Measurements from ENCODE around the gene MYO16.
"Not testable (repeated sequence)": the region's sequence is repeated elsewhere in the genome, so short reads cannot be mapped to it uniquely, and the experiment has no call there.

MYO16 gene

GRCh38 chr13:109072505-109072904 lies 443.1 kb downstream of the MYO16 start:
- Histone ChIP-seq H3K27me3 (ENCODE audit: insufficient read depth, low read length) (no peaks in the 10 kb centered on the region), H3K36me3 (ENCODE audit: insufficient read depth, low read length) (no peaks in the 10 kb centered on the region), H3K4me3 (ENCODE audit: low read length) (no peak overlapping the region), H3K4me1 (ENCODE audit: insufficient read depth, low read length) (no peaks in the 10 kb centered on the region), H3K9me3 (ENCODE audit: insufficient read depth, low read depth, low read length) (no peaks in the 10 kb centered on the region), H3K27ac (ENCODE audit: low read depth, low read length) (no peak overlapping the region), H3K9ac (ENCODE audit: low read depth, low read length) (no peak overlapping the region)
- WGBS, result 98% methylated on average over 2 of the region's 3 CpGs

- Histone ChIP-seq H3K4me1 (ENCODE audit: insufficient read depth, low read length) (no peaks in the 10 kb centered on the region), H3K4me3 (ENCODE audit: low read length) (no peak overlapping the region), H3K9me3 (ENCODE audit: insufficient read depth, low read depth, low read length) (no peaks in the 10 kb centered on the region), H3K27ac (ENCODE audit: low read depth, low read length) (no peak overlapping the region), H3K36me3 (ENCODE audit: insufficient read depth, low read length) (no peaks in the 10 kb centered on the region), H3K27me3 (ENCODE audit: insufficient read depth, low read length) (no peaks in the 10 kb centered on the region), H3K9ac (ENCODE audit: low read depth, low read length) (no peak overlapping the region)
- 78% methylated on average over 6 of the region's 6 CpGs for WGBS
Measured at GRCh38 chr13:109074436-109074835, 445.0 kb downstream of the MYO16 start.

- no peaks in the 10 kb centered on the region for H3K4me1 ChIP-seq (ENCODE audit: insufficient read depth, low read length)
- no peaks in the 10 kb centered on the region for H3K9me3 ChIP-seq (ENCODE audit: insufficient read depth, low read depth, low read length)
- 95% methylated on average over 1 of the region's 3 CpGs for WGBS
Measured at GRCh38 chr13:109074853-109075252, 445.4 kb downstream of the MYO16 start.

GRCh38 chr13:109087916-109088623 lies 458.7 kb downstream of the MYO16 start:
- H3K9ac ChIP-seq (ENCODE audit: low read depth, low read length), result no peak overlapping the region
- 90% methylated on average over 10 of the region's 10 CpGs for WGBS
- no peak overlapping the region for H3K4me3 ChIP-seq (ENCODE audit: low read length)
- H3K27me3 ChIP-seq (ENCODE audit: insufficient read depth, low read length), result no peaks in the 10 kb centered on the region
- H3K9me3 ChIP-seq (ENCODE audit: insufficient read depth, low read depth, low read length), result 0 out of 2 replicates have a peak, but pooled peaks cover 3% of the 10 kb centered on the region
- H3K36me3 ChIP-seq (ENCODE audit: insufficient read depth, low read length), result no peaks in the 10 kb centered on the region
- H3K27ac ChIP-seq (ENCODE audit: low read depth, low read length), result no peak overlapping the region
- H3K4me1 ChIP-seq (ENCODE audit: insufficient read depth, low read length), result no peaks in the 10 kb centered on the region

More at GRCh38 chr13:109074853-109075252, 445.4 kb downstream of the MYO16 start:
- no peak overlapping the region for H3K9ac ChIP-seq (ENCODE audit: low read depth, low read length)
- no peak overlapping the region for H3K4me3 ChIP-seq (ENCODE audit: low read length)
- no peaks in the 10 kb centered on the region for H3K36me3 ChIP-seq (ENCODE audit: insufficient read depth, low read length)
- no peaks in the 10 kb centered on the region for H3K27me3 ChIP-seq (ENCODE audit: insufficient read depth, low read length)
- no peak overlapping the region for H3K27ac ChIP-seq (ENCODE audit: low read depth, low read length)

- Histone ChIP-seq H3K4me1 (ENCODE audit: insufficient read depth, low read length) (no peaks in the 10 kb centered on the region), H3K36me3 (ENCODE audit: insufficient read depth, low read length) (no peaks in the 10 kb centered on the region), H3K4me3 (ENCODE audit: low read length) (no peak overlapping the region), H3K9ac (ENCODE audit: low read depth, low read length) (no peak overlapping the region), H3K27me3 (ENCODE audit: insufficient read depth, low read length) (no peaks in the 10 kb centered on the region), H3K9me3 (ENCODE audit: insufficient read depth, low read depth, low read length) (0 out of 2 replicates have a peak, but pooled peaks cover 3% of the 10 kb centered on the region), H3K27ac (ENCODE audit: low read depth, low read length) (no peak overlapping the region)
- WGBS, result 95% methylated on average over 22 of the region's 22 CpGs
Measured at GRCh38 chr13:109088624-109088917, 459.2 kb downstream of the MYO16 start.

GRCh38 chr13:109090796-109091195 lies 461.4 kb downstream of the MYO16 start:
- no peak overlapping the region for H3K9ac ChIP-seq (ENCODE audit: low read depth, low read length)
- H3K27ac ChIP-seq (ENCODE audit: low read depth, low read length), result no peak overlapping the region
- no peaks in the 10 kb centered on the region for H3K4me1 ChIP-seq (ENCODE audit: insufficient read depth, low read length)
- 84% methylated on average over 5 of the region's 5 CpGs for WGBS
- H3K27me3 ChIP-seq (ENCODE audit: insufficient read depth, low read length), result no peaks in the 10 kb centered on the region
- 0 out of 2 replicates have a peak, but pooled peaks cover 3% of the 10 kb centered on the region for H3K9me3 ChIP-seq (ENCODE audit: insufficient read depth, low read depth, low read length)
- no peaks in the 10 kb centered on the region for H3K36me3 ChIP-seq (ENCODE audit: insufficient read depth, low read length)
- no peak overlapping the region for H3K4me3 ChIP-seq (ENCODE audit: low read length)

GRCh38 chr13:109091249-109091648 lies 461.8 kb downstream of the MYO16 start:
- no peaks in the 10 kb centered on the region for H3K36me3 ChIP-seq (ENCODE audit: insufficient read depth, low read length)
- H3K27me3 ChIP-seq (ENCODE audit: insufficient read depth, low read length), result no peaks in the 10 kb centered on the region
- no peak overlapping the region for H3K9ac ChIP-seq (ENCODE audit: low read depth, low read length)
- no peak overlapping the region for H3K4me3 ChIP-seq (ENCODE audit: low read length)
- WGBS, result 96% methylated on average over 7 of the region's 7 CpGs
- no peaks in the 10 kb centered on the region for H3K4me1 ChIP-seq (ENCODE audit: insufficient read depth, low read length)
- no peak overlapping the region for H3K27ac ChIP-seq (ENCODE audit: low read depth, low read length)
- H3K9me3 ChIP-seq (ENCODE audit: insufficient read depth, low read depth, low read length), result 0 out of 2 replicates have a peak, but pooled peaks cover 3% of the 10 kb centered on the region

GRCh38 chr13:109092186-109092585 lies 462.8 kb downstream of the MYO16 start:
- not testable (repeated sequence) for H3K27me3 ChIP-seq (ENCODE audit: insufficient read depth, low read length); H3K4me1 ChIP-seq (ENCODE audit: insufficient read depth, low read length); H3K9ac ChIP-seq (ENCODE audit: low read depth, low read length); H3K36me3 ChIP-seq (ENCODE audit: insufficient read depth, low read length); H3K9me3 ChIP-seq (ENCODE audit: insufficient read depth, low read depth, low read length); H3K27ac ChIP-seq (ENCODE audit: low read depth, low read length); H3K4me3 ChIP-seq (ENCODE audit: low read length)
- 98% methylated on average over 3 of the region's 3 CpGs for WGBS

GRCh38 chr13:109093998-109094397 lies 464.6 kb downstream of the MYO16 start:
- WGBS, result 93% methylated on average over 2 of the region's 2 CpGs
- no peaks in the 10 kb centered on the region for H3K27me3 ChIP-seq (ENCODE audit: insufficient read depth, low read length)
- H3K9me3 ChIP-seq (ENCODE audit: insufficient read depth, low read depth, low read length), result 0 out of 2 replicates have a peak, but pooled peaks cover 3% of the 10 kb centered on the region
- H3K36me3 ChIP-seq (ENCODE audit: insufficient read depth, low read length), result no peaks in the 10 kb centered on the region
- H3K27ac ChIP-seq (ENCODE audit: low read depth, low read length), result no peak overlapping the region
- no peak overlapping the region for H3K9ac ChIP-seq (ENCODE audit: low read depth, low read length)
- no peak overlapping the region for H3K4me3 ChIP-seq (ENCODE audit: low read length)
- no peaks in the 10 kb centered on the region for H3K4me1 ChIP-seq (ENCODE audit: insufficient read depth, low read length)

- Histone ChIP-seq H3K4me1 (ENCODE audit: insufficient read depth, low read length) (no peaks in the 10 kb centered on the region), H3K9me3 (ENCODE audit: insufficient read depth, low read depth, low read length) (0 out of 2 replicates have a peak, but pooled peaks cover 3% of the 10 kb centered on the region), H3K36me3 (ENCODE audit: insufficient read depth, low read length) (no peaks in the 10 kb centered on the region), H3K9ac (ENCODE audit: low read depth, low read length) (no peak overlapping the region), H3K27me3 (ENCODE audit: insufficient read depth, low read length) (no peaks in the 10 kb centered on the region), H3K27ac (ENCODE audit: low read depth, low read length) (no peak overlapping the region), H3K4me3 (ENCODE audit: low read length) (no peak overlapping the region)
- 93% methylated on average over 6 of the region's 6 CpGs for WGBS
Measured at GRCh38 chr13:109095126-109095525, 465.7 kb downstream of the MYO16 start.

GRCh38 chr13:109096101-109096500 lies 466.7 kb downstream of the MYO16 start:
- no peak overlapping the region for H3K4me3 ChIP-seq (ENCODE audit: low read length)
- no peaks in the 10 kb centered on the region for H3K36me3 ChIP-seq (ENCODE audit: insufficient read depth, low read length)
- H3K9me3 ChIP-seq (ENCODE audit: insufficient read depth, low read depth, low read length), result 0 out of 2 replicates have a peak, but pooled peaks cover 3% of the 10 kb centered on the region
- H3K27me3 ChIP-seq (ENCODE audit: insufficient read depth, low read length), result no peaks in the 10 kb centered on the region
- no peak overlapping the region for H3K9ac ChIP-seq (ENCODE audit: low read depth, low read length)
- no peaks in the 10 kb centered on the region for H3K4me1 ChIP-seq (ENCODE audit: insufficient read depth, low read length)
- 86% methylated on average over 6 of the region's 6 CpGs for WGBS
- H3K27ac ChIP-seq (ENCODE audit: low read depth, low read length), result no peak overlapping the region

All from HUES64 (cell line).